Small intestine (tissue), 7 donors: Measurements from ENCODE around the gene TAMALIN. TPM values are rescaled to one million over a fixed set of nuclear protein-coding genes. Genes with fewer than 3 reads are reported as not detected.

Experiments used
- DNase-seq, 2 donors: peaks; one replicate each; pipeline versions ENCODE4 v3.0.0 to v3.0.0-alpha.2; 2013
- FAIRE-seq: peaks from 2 replicates; lab custom pipeline; 2012; peaks lifted over from hg19 to GRCh38; lab: Jason Lieb, UNC
- H3K27ac ChIP-seq, 3 donors: one replicate each; pipeline ENCODE4 v1.5.1; 2013; ENCODE audit warnings: low read length in 2 of 3, mild to moderate bottlenecking in 2 of 3, control low read depth in 1 of 3, inconsistent platforms in 1 of 3, low read depth in 1 of 3, moderate library complexity in 1 of 3
- H3K27me3 ChIP-seq, 3 donors: one replicate each; pipeline ENCODE4 v1.6.1; 2013; ENCODE audit warnings: low read length in 3 of 3, inconsistent platforms in 1 of 3; ENCODE audit not compliant: control insufficient read depth in 3 of 3, insufficient read depth in 3 of 3
- H3K36me3 ChIP-seq, 3 donors: one replicate each; pipeline ENCODE4 v1.6.1; 2013; ENCODE audit warnings: low read length in 3 of 3, inconsistent platforms in 1 of 3, low read depth in 1 of 3, mild to moderate bottlenecking in 1 of 3, moderate library complexity in 1 of 3; ENCODE audit not compliant: control insufficient read depth in 3 of 3, insufficient read depth in 2 of 3
- H3K4me1 ChIP-seq, 3 donors: one replicate each; pipeline ENCODE4 v1.6.1; 2013; ENCODE audit warnings: low read length in 2 of 3, inconsistent platforms in 1 of 3, low read depth in 1 of 3, mild to moderate bottlenecking in 1 of 3, moderate library complexity in 1 of 3; ENCODE audit not compliant: control insufficient read depth in 3 of 3, insufficient read depth in 2 of 3
- H3K4me3 ChIP-seq, 3 donors: one replicate each; pipeline ENCODE4 v1.5.1; 2013; ENCODE audit warnings: low read length in 3 of 3, control low read depth in 1 of 3, inconsistent platforms in 1 of 3, low read depth in 1 of 3, mild to moderate bottlenecking in 1 of 3, moderate library complexity in 1 of 3
- H3K9me3 ChIP-seq, 2 donors: one replicate each; pipeline ENCODE4 v1.6.1; 2013; ENCODE audit warnings: low read depth in 1 of 2, low read length in 1 of 2; ENCODE audit not compliant: control insufficient read depth in 2 of 2, insufficient read depth in 1 of 2
- WGBS, 3 donors: extraction: QIAGEN DNeasy Blood & Tissue Kit; methylation state at CpG; one replicate each; pipeline ENCODE4 v1.1.7; 2013; 5-methylcytosine and 5-hydroxymethylcytosine counted together
- polyA plus RNA-seq, 4 donors: library from polyadenylated mRNA; stranded (reverse) in 3 of 4; unstranded in 1 of 4; fragments of 200-250 nt in 3 of 4; fragments of 120-200 nt in 1 of 4; gene quantifications; one replicate each; pipeline versions ENCODE4 v1.2.1 to v1.2.3, GENCODE V29; 2013
- donor health status: healthy with polysubstance abuse.
- donor health status: control.
- donor health status: control.
- donor health status: Bipolar disorder and iron deficiency.
- donor health status: healthy.

TAMALIN gene
- polyA plus RNA-seq, 4 donors = 3.8 to 32.5 (median 10.1) TPM

DNA sequence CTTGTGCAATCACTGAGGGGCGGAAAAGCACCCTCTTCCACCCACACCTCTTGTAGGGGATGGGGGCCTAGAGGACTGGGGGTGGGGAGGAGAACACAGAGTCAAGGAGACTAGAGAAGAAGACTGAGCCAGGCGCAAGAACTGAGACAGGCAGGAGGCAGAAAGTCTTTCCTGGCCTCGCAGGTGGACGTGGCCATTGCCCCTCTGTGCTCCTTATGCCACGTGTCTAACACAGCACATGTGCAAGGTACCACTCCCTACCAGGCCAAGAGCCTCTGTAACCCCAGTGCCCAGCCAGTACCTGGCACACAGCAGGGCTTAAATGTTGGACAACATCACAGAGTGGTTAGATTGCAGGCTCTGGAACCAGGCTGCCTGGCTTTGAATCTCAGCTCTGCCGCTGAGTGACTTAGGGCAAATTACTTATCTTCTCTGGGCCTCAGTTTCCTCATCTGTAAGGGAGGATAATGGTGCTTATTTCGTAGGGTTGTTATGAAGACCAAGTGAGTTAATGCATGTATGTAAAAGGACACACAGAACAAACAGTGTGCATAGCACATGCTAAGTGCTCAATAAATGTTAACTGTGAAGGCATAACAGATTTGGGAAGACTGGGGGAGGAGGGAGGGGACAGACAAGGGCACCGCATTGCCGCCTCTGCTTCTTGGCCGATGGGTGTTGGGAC is 1.4 kb upstream of the TAMALIN start:
- H3K4me1 ChIP-seq = peaks cover 0 to 11% (median 0%) of the 10 kb centered on the region in 3 donors
- 56 to 82% (median 70%) methylated on average over 10 of the region's 10 CpGs for WGBS, 3 donors
- no peaks in the 10 kb centered on the region for H3K9me3 ChIP-seq
- no peak overlapping the region for H3K27ac ChIP-seq
- peaks cover 0 to 20% (median 0%) of the 10 kb centered on the region in 3 donors for H3K36me3 ChIP-seq
- no peak for DNase-seq
- H3K4me3 ChIP-seq = no peak overlapping the region
- FAIRE-seq = no peak
- peaks cover 0 to 39% (median 0%) of the 10 kb centered on the region in 3 donors for H3K27me3 ChIP-seq

DNA sequence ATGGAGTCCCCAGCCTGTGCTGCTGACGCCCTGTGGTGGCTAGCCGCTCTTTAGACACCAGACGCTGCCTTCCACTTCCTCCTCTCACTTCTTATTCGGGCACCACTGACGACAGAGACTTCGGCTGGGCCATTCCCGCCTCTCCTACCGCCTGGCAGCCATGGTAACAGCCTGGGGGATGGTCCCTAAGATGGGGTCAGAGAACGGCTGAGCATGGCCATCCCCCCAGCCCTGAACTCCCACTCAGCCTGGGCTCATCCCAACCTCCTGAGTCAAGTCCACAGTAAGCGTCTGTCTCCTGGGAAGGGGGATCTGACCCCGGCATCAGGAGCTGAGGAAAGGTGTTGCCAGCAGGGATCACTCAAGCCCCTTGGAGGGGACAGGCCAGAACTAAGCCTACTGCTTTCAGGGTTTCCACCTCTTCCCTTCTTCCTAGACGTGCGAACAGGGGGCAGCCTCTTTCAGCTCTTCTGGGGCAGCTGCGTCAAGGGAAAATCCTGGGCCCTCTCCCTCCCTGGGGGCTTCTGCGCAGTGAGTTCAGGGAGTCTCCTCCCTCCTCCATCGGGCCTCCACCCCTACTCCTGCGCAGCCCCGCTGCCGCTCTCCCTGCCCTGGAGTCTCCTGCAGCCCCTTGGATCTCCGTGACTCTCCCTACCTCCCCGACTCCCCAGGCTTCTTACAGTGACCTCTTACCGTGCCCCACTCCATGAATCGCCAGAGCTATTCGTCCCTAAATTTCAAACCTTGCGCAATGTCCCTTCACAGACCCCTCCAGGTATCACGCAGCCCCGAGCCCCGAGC is 643 bp upstream of the TAMALIN start:
- Histone ChIP-seq H3K27ac (no peak overlapping the region), H3K27me3 (peaks cover 0 to 39% (median 0%) of the 10 kb centered on the region in 3 donors), H3K9me3 (no peaks in the 10 kb centered on the region), H3K4me3 (peak overlapping the region in 2 of 3 donors; percentile 19 to 44), H3K36me3 (peaks cover 0 to 19% (median 0%) of the 10 kb centered on the region in 3 donors), H3K4me1 (peaks cover 0 to 18% (median 0%) of the 10 kb centered on the region in 3 donors)
- FAIRE-seq (no peak), DNase-seq (peak; percentile 36 to 46)
- 10 to 25% (median 17%) methylated on average over 26 to 28 of the region's 28 CpGs for WGBS, 3 donors

DNA sequence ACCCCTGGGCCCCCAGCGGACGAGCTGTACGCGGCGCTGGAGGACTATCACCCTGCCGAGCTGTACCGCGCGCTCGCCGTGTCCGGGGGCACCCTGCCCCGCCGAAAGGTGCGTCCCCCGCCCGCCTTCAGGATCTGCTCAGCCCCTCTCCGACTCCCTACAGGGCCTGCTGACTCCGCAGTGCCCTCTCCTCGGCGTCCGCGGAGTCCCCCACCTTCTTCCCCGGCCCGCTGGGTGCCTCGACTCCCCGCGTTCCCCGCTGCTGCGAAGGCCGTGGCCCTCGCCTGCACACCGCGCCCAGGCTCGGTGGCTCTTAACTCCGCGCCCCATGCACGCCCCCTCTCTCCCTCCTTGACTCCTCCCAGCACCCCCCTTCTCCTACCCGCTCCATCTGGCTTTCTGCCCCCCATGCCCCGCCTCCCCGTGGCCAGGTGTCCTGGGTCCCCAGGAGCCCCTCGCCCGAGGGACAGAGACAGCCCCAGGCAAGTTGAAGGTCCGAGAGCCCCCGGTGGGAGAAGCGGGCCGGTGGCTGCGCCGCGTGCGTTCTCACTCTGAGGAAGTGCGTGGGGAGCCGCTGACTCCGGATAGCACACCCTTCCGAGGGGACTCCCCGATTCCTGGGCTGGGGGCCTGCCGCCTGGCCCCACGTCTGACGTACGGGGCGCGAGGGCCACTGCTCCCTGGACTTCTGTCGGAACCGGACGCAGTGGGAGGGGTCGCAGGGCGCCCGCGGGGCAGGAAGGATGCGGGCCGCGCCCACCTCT is 594 bp downstream of the TAMALIN start:
- DNase-seq (peak in 1 of 2 donors; percentile 41), FAIRE-seq (no peak)
- 5 to 16% (median 14%) methylated on average over 58 to 72 of the region's 72 CpGs for WGBS, 3 donors
- Histone ChIP-seq H3K36me3 (peaks cover 0 to 29% (median 0%) of the 10 kb centered on the region in 3 donors), H3K4me3 (peak overlapping the region; percentile 44 to 69 (median 58)), H3K9me3 (peaks cover 0 to 6% of the 10 kb centered on the region in 2 donors), H3K27me3 (peaks cover 0 to 39% (median 0%) of the 10 kb centered on the region in 3 donors), H3K4me1 (peaks cover 0 to 18% (median 0%) of the 10 kb centered on the region in 3 donors), H3K27ac (peak overlapping the region in 2 of 3 donors; percentile 7 to 84)

DNA sequence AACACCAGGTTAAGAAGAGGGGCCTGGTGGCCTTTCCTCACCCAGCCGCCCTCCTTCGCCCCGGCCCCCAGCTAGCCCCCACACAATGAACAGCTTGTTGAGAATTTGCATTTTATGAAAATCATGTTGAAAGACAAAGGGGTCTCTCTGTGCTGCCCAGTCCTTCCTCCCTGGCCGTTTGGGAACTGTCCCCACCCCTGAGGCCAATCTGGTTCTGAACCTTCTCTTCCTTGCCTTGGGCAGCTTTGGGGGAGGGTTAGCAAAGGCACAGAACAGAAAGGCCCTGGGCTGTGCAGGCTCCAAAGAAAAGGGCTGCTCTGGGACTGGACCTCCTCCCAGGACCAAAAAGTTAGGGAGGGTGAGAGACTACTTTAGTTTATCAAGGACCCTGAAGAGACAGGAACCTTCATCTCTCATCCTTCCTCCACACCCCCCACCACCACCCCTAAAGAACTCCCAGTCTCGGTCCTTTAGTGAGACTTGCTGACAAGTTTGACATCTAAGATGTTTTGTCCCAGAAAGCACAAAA is 1.3 kb downstream of the TAMALIN start:
- 54 to 67% (median 56%) methylated on average over 5 of the region's 5 CpGs for WGBS, 3 donors
- Histone ChIP-seq H3K4me3 (peak overlapping the region in 1 of 3 donors; percentile 58), H3K36me3 (peaks cover 0 to 28% (median 0%) of the 10 kb centered on the region in 3 donors), H3K27ac (peak overlapping the region in 2 of 3 donors; percentile 7 to 84), H3K9me3 (peaks cover 0 to 6% of the 10 kb centered on the region in 2 donors), H3K4me1 (peaks cover 0 to 18% (median 0%) of the 10 kb centered on the region in 3 donors), H3K27me3 (peaks cover 0 to 39% (median 0%) of the 10 kb centered on the region in 3 donors)
- DNase-seq (no peak), FAIRE-seq (no peak)

DNA sequence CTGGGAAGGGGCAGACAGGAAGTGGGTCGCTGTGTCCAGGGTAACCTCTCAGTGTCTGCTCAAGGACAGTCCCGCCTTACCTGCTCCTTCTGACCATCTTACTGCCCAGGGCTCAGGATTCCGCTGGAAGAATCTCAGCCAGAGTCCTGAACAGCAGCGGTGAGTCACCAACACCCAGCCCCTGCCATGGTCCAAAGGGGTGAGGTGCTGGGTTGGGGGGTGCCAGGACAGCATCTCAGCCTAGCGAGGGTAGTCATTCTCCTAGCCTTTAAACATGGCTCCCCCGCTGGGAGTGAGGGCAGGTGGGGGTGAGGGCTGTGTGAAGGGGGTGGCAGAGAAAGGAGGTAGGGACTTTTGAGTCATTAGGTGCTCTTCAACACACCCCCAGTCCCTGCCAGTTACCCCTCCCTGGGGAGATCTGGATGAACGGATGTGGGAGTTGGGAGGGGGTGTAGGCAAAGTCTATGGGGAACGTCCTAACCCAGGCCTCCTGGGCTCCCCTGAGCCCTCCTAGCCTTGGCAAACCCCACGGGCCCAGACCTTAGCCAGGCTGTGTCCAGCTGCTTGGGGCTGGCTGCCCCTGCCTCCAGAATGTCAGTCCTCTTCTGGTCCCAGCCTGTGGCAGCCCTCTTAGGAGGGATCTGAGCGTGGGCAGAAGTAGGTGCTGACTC is 2.5 kb downstream of the TAMALIN start:
- Histone ChIP-seq H3K36me3 (peaks cover 0 to 36% (median 0%) of the 10 kb centered on the region in 3 donors), H3K27ac (peak overlapping the region in 2 of 3 donors; percentile 82 to 84), H3K4me3 (no peak overlapping the region), H3K27me3 (peaks cover 0 to 46% (median 0%) of the 10 kb centered on the region in 3 donors), H3K4me1 (peaks cover 0 to 18% (median 0%) of the 10 kb centered on the region in 3 donors), H3K9me3 (peaks cover 0 to 6% of the 10 kb centered on the region in 2 donors)
- WGBS, 3 donors = 72 to 83% (median 74%) methylated on average over 10 of the region's 10 CpGs
- FAIRE-seq = no peak
- no peak for DNase-seq

DNA sequence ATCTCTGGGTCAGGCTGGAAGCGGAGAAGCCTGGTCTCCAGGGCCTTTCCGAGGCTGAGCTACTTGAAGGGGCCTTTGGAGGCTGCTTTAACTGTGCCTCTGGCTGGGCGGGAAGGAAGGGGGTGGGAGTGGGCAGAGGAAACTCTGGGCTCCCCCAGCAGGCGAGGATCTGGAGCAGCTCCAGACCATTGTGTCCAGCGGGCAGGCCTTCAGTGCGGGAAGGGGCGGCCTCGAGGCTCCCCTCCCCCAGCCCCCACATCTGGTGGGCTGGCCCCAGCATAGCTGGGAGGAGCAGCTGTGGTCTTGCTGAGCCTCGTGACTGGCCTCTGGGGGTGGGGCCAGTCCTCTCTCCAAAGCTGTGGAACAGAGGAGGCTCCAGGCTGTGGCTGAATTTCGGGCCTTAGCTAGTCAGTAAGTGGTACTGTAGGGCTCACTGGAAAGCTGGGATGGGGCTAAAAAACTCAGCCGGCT is 3.4 kb downstream of the TAMALIN start:
- DNase-seq = peak in 1 of 2 donors; percentile 59
- H3K9me3 ChIP-seq = peaks cover 0 to 6% of the 10 kb centered on the region in 2 donors
- H3K36me3 ChIP-seq = peaks cover 0 to 38% (median 0%) of the 10 kb centered on the region in 3 donors
- peaks cover 0 to 20% (median 0%) of the 10 kb centered on the region in 3 donors for H3K4me1 ChIP-seq
- H3K27me3 ChIP-seq = peaks cover 0 to 51% (median 0%) of the 10 kb centered on the region in 3 donors
- WGBS, 3 donors = 45 to 69% (median 62%) methylated on average over 11 of the region's 11 CpGs
- H3K4me3 ChIP-seq = no peak overlapping the region
- peak overlapping the region in 2 of 3 donors; percentile 76 to 82 for H3K27ac ChIP-seq
- FAIRE-seq = no peak
